GM23338 (cell line): Measurements from ENCODE around the gene ATP7A. TPM values are rescaled to one million over a fixed set of nuclear protein-coding genes. Genes with fewer than 3 reads are reported as not detected.

Source experiments
- ATAC-seq: fragments of 200-7000 bp; cut with Tn5 transposase; 3 replicates; pipeline ENCODE4 v1.9.1; 2020
- DNase-seq: peaks from one replicate; pipeline ENCODE4 v3.0.0-alpha.2; 2015; ENCODE audit warnings: low spot score
- H2AFZ ChIP-seq: fragments of 200-600 bp; sonication (generic); 2 replicates; pipeline ENCODE4 v1.8.0; 2016; ENCODE audit warnings: antibody characterized with exemption, mild to moderate bottlenecking, moderate library complexity
- H3F3A ChIP-seq: fragments of 200-600 bp; sonication (generic); replicated peaks from 2 replicates; pipeline ENCODE4 v1.8.0; 2017; ENCODE audit warnings: antibody characterized with exemption, mixed run types, low read depth
- H3K27ac ChIP-seq: fragments of 200-600 bp; sonication (generic); 2 replicates; pipeline ENCODE4 v1.6.1; 2016; ENCODE audit warnings: low read depth
- H3K27me3 ChIP-seq: fragments of 200-600 bp; sonication (generic); 2 replicates; pipeline ENCODE4 v1.8.0; 2016; ENCODE audit warnings: mild to moderate bottlenecking, mixed run types, moderate library complexity; ENCODE audit not compliant: insufficient read depth
- H3K36me3 ChIP-seq: fragments of 200-600 bp; sonication (generic); 2 replicates; pipeline ENCODE4 v1.8.0; 2016; ENCODE audit warnings: mild to moderate bottlenecking; ENCODE audit not compliant: insufficient read depth
- H3K4me1 ChIP-seq: fragments of 200-600 bp; sonication (generic); 2 replicates; pipeline ENCODE4 v1.8.0; 2016; ENCODE audit warnings: mild to moderate bottlenecking, moderate library complexity; ENCODE audit not compliant: insufficient read depth
- H3K4me2 ChIP-seq: fragments of 200-600 bp; sonication (generic); 2 replicates; pipeline ENCODE4 v1.7.1; 2017; ENCODE audit warnings: mixed run types
- H3K4me3 ChIP-seq: fragments of 200-600 bp; sonication (generic); 2 replicates; pipeline ENCODE4 v1.6.1; 2016; ENCODE audit warnings: mixed run types
- H3K79me2 ChIP-seq: fragments of 200-600 bp; sonication (generic); replicated peaks from 2 replicates; pipeline ENCODE4 v1.8.0; 2017; ENCODE audit warnings: mild to moderate bottlenecking; ENCODE audit not compliant: insufficient read depth
- H3K9me2 ChIP-seq: fragments of 200-600 bp; sonication (generic); 2 replicates; pipeline ENCODE4 v1.8.0; 2017; ENCODE audit not compliant: insufficient read depth
- H4K20me1 ChIP-seq: fragments of 200-600 bp; sonication (generic); replicated peaks from 2 replicates; pipeline ENCODE4 v1.8.0; 2017; ENCODE audit warnings: mild to moderate bottlenecking; ENCODE audit not compliant: insufficient read depth
- H3K27ac Mint-ChIP-seq: 2 replicates; pipeline ENCODE4 v1.8.0; 2020; ENCODE audit warnings: inconsistent platforms, mild to moderate bottlenecking, moderate library complexity, mixed read lengths
- H3K27me3 Mint-ChIP-seq: 3 replicates; pipeline ENCODE4 v1.8.0; 2022; ENCODE audit warnings: low read depth, mild to moderate bottlenecking, moderate library complexity, mixed read lengths, inconsistent platforms; ENCODE audit not compliant: insufficient read depth, poor library complexity
- H3K36me3 Mint-ChIP-seq: 3 replicates; pipeline ENCODE4 v1.8.0; 2021; ENCODE audit warnings: low read depth, mild to moderate bottlenecking, inconsistent platforms, moderate library complexity, mixed read lengths
- H3K4me1 Mint-ChIP-seq: 3 replicates; pipeline ENCODE4 v1.8.0; 2020; ENCODE audit warnings: mild to moderate bottlenecking, inconsistent platforms, mixed read lengths
- H3K4me3 Mint-ChIP-seq: 3 replicates; pipeline ENCODE4 v1.8.0; 2021; ENCODE audit warnings: moderate library complexity, mild to moderate bottlenecking, inconsistent platforms, mixed read lengths
- H3K9me3 Mint-ChIP-seq: 3 replicates; pipeline ENCODE4 v1.8.0; 2020; ENCODE audit warnings: moderate library complexity, mild to moderate bottlenecking, inconsistent platforms, mixed read lengths
- CREB1 ChIP-seq: fragments of 250-450 bp; sonication (Bioruptor Pico); IDR thresholded peaks from 2 replicates; pipeline ENCODE4 v1.5.0; 2020; ENCODE audit warnings: low read depth, mild to moderate bottlenecking, moderate library complexity
- ETS1 ChIP-seq: IDR thresholded peaks from 2 replicates; pipeline ENCODE4 v1.6.1; 2016; ENCODE audit warnings: antibody characterized with exemption
- EZH2 ChIP-seq: fragments of 200-600 bp; sonication (generic); IDR thresholded peaks from one replicate; pipeline ENCODE4 v1.8.0; 2017; ENCODE audit warnings: antibody characterized with exemption, mild to moderate bottlenecking, low read depth; ENCODE audit not compliant: unreplicated experiment
- EZH2phosphoT487 ChIP-seq: fragments of 200-600 bp; sonication (generic); IDR thresholded peaks from one replicate; pipeline ENCODE4 v1.8.1; 2018; ENCODE audit warnings: antibody characterized with exemption; ENCODE audit not compliant: unreplicated experiment
- JUNB ChIP-seq: IDR thresholded peaks from one replicate; pipeline ENCODE4 v1.6.1; 2016; ENCODE audit warnings: antibody characterized with exemption; ENCODE audit not compliant: unreplicated experiment
- NANOG ChIP-seq: IDR thresholded peaks from 2 replicates; pipeline ENCODE4 v1.6.1; 2016; ENCODE audit warnings: antibody characterized with exemption, borderline replicate concordance
- POLR2AphosphoS5 ChIP-seq: IDR thresholded peaks from 2 replicates; pipeline ENCODE4 v1.6.1; 2016; ENCODE audit warnings: antibody characterized with exemption, low read depth
- REST ChIP-seq: IDR thresholded peaks from one replicate; pipeline ENCODE4 v1.6.1; 2018; ENCODE audit warnings: antibody characterized with exemption; ENCODE audit not compliant: unreplicated experiment
- STAT1 ChIP-seq: IDR thresholded peaks from one replicate; pipeline ENCODE4 v1.6.1; 2016; ENCODE audit warnings: antibody characterized with exemption; ENCODE audit not compliant: unreplicated experiment
- ZNF114 ChIP-seq: fragments of 250-450 bp; sonication (Bioruptor Pico); IDR thresholded peaks from 2 replicates; pipeline ENCODE4 v1.5.0; 2020; ENCODE audit warnings: mild to moderate bottlenecking, moderate library complexity
- polyA plus RNA-seq: library from polyadenylated mRNA; unstranded; fragments of >200 nt; fragmentation: Nextera tagmentation; extraction: Ambion mirVana; gene quantifications from 2 replicates; pipeline ENCODE4 v1.2.1, GENCODE V29; 2016
- total RNA-seq: library from RNA; depleted of rRNA; stranded (reverse); fragments of >200 nt; shearing (Covaris generic); gene quantifications from 2 replicates; pipeline ENCODE4 v1.2.3, GENCODE V29; 2014
- TF ChIP-seq, protein P1 (sequence below), 2 experiments: fragments of 200-600 bp in 1 of 2; sonication (generic) in 1 of 2; conservative IDR thresholded peaks; 2 replicates each; pipeline versions ENCODE4 v1.5.1 to v1.6.1; 2016 to 2017; ENCODE audit warnings: antibody characterized with exemption in 2 of 2, low read depth in 2 of 2, mild to moderate bottlenecking in 2 of 2, moderate library complexity in 1 of 2

ATP7A gene
- total and polyA plus RNA-seq, 2 experiments from 2014 or later = 2.2 to 3.1 TPM

- no peak for TF ChIP-seq ZNF114 (CRISPR knock-in tag)
- no peak for TF ChIP-seq NANOG
- no peak for TF ChIP-seq STAT1
- no peak for TF ChIP-seq POLR2AphosphoS5
- TF ChIP-seq CREB1 (CRISPR knock-in tag) = no peak
- no peak for TF ChIP-seq ETS1
- TF ChIP-seq, protein P1, sequence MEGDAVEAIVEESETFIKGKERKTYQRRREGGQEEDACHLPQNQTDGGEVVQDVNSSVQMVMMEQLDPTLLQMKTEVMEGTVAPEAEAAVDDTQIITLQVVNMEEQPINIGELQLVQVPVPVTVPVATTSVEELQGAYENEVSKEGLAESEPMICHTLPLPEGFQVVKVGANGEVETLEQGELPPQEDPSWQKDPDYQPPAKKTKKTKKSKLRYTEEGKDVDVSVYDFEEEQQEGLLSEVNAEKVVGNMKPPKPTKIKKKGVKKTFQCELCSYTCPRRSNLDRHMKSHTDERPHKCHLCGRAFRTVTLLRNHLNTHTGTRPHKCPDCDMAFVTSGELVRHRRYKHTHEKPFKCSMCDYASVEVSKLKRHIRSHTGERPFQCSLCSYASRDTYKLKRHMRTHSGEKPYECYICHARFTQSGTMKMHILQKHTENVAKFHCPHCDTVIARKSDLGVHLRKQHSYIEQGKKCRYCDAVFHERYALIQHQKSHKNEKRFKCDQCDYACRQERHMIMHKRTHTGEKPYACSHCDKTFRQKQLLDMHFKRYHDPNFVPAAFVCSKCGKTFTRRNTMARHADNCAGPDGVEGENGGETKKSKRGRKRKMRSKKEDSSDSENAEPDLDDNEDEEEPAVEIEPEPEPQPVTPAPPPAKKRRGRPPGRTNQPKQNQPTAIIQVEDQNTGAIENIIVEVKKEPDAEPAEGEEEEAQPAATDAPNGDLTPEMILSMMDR (conservative IDR thresholded peaks at IDR 0.05; ENCODE audit: low read depth in 2 of 2) = no peak
Observed at GRCh38 chrX:77945910-77946545, 35.5 kb downstream of the ATP7A start (continued).

DNA sequence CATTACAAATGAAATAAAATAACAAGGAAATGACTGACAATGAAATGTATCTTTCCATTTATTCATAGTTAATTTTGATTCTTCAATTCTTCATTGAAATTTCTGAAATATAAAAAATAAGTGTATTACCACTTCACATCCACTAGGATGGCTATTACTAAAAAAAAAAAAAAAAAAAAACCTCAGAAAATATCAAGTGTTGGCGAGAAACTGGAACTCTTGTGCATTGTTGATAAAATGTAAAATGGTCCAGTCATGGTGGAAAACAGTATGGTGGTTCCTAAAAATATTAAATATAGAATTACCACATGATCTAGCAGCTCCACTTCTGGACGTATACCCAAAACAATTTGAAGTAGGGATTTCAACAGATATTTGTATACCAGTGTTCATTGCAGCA is 36.1 kb downstream of the ATP7A start:
- H2AFZ ChIP-seq = no peak overlapping the region
- H3K4me1 ChIP-seq = no peaks in the 10 kb centered on the region
- H3F3A ChIP-seq = no peaks in the 10 kb centered on the region
- no peaks in the 10 kb centered on the region for H3K36me3 ChIP-seq
- no peaks in the 10 kb centered on the region for H3K27me3 ChIP-seq
- H3K4me3 ChIP-seq = no peak overlapping the region
- H3K36me3 Mint-ChIP-seq = no peaks in the 10 kb centered on the region
- H3K27ac Mint-ChIP-seq = no peak overlapping the region
- ATAC-seq = no peak
- no peaks in the 10 kb centered on the region for H4K20me1 ChIP-seq
- no peaks in the 10 kb centered on the region for H3K9me2 ChIP-seq
- DNase-seq = no peak
- no peaks in the 10 kb centered on the region for H3K9me3 Mint-ChIP-seq
- H3K4me1 Mint-ChIP-seq = no peaks in the 10 kb centered on the region
- H3K4me2 ChIP-seq = no peak overlapping the region
- no peaks in the 10 kb centered on the region for H3K79me2 ChIP-seq
- no peak overlapping the region for H3K4me3 Mint-ChIP-seq
- peaks cover 2% of the 10 kb centered on the region for H3K27me3 Mint-ChIP-seq
- H3K27ac ChIP-seq = no peak overlapping the region
- TF ChIP-seq POLR2AphosphoS5 (no peak), REST (no peak), NANOG (no peak), JUNB (no peak), EZH2 (no peak), EZH2phosphoT487 (no peak)
- TF ChIP-seq, protein P1 (conservative IDR thresholded peaks at IDR 0.05; ENCODE audit: low read depth in 2 of 2) = no peak
